WI38 (cell line): ENCODE measurements around the gene CFAP210.

Experiments used
- H3K4me3 ChIP-seq: 2 replicates; pipeline ENCODE4 v1.5.1; 2011; ENCODE audit warnings: low read depth, mild to moderate bottlenecking, control low read depth, low read length
- CTCF ChIP-seq: IDR thresholded peaks from 2 replicates; pipeline ENCODE4 v1.5.1; 2012; ENCODE audit warnings: low read depth, mild to moderate bottlenecking, control low read depth, low read length

CFAP210 gene

GRCh38 chr2:169684135-169684565 lies 10.1 kb downstream of the CFAP210 start:
- H3K4me3 ChIP-seq = no peak overlapping the region
- no peak for TF ChIP-seq CTCF

GRCh38 chr2:169683425-169684134 lies 10.6 kb downstream of the CFAP210 start:
- no peak for TF ChIP-seq CTCF
- no peak overlapping the region for H3K4me3 ChIP-seq

GRCh38 chr2:169683054-169683424 lies 11.2 kb downstream of the CFAP210 start:
- no peak overlapping the region for H3K4me3 ChIP-seq
- TF ChIP-seq CTCF = no peak

GRCh38 chr2:169676850-169677249 lies 17.4 kb downstream of the CFAP210 start:
- H3K4me3 ChIP-seq = no peak overlapping the region
- no peak for TF ChIP-seq CTCF

- no peak for TF ChIP-seq CTCF
- no peak overlapping the region for H3K4me3 ChIP-seq
Measured at GRCh38 chr2:169676357-169676756, 17.8 kb downstream of the CFAP210 start.

- no peak for TF ChIP-seq CTCF
- H3K4me3 ChIP-seq = no peak overlapping the region
Measured at GRCh38 chr2:169673921-169674320, 20.3 kb downstream of the CFAP210 start.

- H3K4me3 ChIP-seq = no peak overlapping the region
- no peak for TF ChIP-seq CTCF
Measured at GRCh38 chr2:169673106-169673505, 21.1 kb downstream of the CFAP210 start.
